HT1080 (cell line): ENCODE data around the gene HDX. TPM values are rescaled to one million over a fixed set of nuclear protein-coding genes. Genes with fewer than 3 reads are reported as not detected.
"Not testable (repeated sequence)": the region's sequence is repeated elsewhere in the genome, so short reads cannot be mapped to it uniquely, and the experiment has no call there.

Experiments
- DNase-seq: peaks from one replicate; pipeline ENCODE4 v3.0.0-alpha.2; 2015; ENCODE audit warnings: low read depth
- small RNA-seq: library from RNA; depleted of rRNA; stranded (forward); fragments of <200 nt; gene quantifications from one replicate; pipeline ENCODE3, GENCODE V24; 2014
- total RNA-seq: library from RNA; depleted of rRNA; stranded (reverse); fragments of >200 nt; shearing (Covaris generic); gene quantifications from 2 replicates; pipeline ENCODE4 v1.2.3, GENCODE V29; 2014

The HDX gene
- total RNA-seq, 1 experiment from 2014 or later: 3.2 TPM

DNA sequence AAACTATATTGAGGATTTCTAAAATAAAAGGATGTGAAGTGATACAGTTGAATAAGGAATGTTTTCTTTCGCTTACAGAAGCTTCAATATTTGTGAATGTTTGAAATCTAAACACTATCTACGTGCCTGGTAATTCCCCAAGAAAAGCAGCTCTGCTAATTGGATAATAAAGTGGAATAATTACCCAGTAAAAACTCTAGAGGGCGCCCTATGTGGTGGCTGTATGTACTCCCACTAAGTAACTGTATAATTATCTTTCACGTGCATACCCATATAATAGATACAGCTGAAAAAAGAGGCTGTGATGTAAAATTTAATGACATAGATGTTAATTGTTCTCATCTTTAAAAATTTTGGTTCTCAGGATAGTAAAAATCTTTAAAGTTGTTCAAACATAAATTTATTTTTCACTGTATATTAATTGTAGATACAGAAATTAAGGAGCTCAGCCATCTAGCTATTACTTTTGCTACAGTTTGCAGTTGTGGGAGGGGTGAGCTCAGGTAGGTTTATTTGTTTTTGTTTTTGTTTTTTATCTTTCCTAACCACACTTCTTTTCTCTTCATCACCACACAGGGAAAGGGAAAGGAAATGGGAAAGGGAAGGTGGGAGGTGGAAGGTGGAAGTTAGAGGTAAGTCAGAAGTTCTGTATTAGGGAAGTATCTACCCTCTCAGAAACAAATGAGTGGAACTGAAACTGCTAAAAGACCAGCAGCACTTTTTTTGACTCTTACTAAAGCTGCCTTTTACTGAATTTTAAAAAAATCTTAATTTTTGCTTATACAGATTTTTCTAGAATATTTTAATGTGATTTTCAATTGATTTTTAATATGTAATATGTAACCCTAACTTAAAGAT is 162.5 kb downstream of the HDX start:
- DNase-seq: peak; percentile 6

DNA sequence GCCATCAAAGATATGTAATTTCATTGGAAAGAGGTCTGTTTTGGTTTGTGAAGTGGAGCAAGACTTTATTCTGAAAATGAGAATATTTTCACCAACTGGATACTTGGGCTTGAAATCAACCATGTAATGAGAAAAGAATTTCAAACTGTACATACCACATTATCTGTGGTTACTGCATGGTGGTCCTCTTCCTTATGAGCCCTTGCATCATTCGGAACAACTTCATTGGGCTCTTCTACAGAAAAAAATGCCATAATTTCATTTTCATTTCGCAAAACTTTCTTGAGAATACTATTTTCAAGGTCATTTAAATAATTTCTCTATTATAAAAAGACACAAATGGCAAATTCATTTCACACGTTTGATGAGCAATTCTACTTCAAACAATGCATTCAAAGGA is 165.6 kb downstream of the HDX start:
- DNase-seq: no peak

DNA sequence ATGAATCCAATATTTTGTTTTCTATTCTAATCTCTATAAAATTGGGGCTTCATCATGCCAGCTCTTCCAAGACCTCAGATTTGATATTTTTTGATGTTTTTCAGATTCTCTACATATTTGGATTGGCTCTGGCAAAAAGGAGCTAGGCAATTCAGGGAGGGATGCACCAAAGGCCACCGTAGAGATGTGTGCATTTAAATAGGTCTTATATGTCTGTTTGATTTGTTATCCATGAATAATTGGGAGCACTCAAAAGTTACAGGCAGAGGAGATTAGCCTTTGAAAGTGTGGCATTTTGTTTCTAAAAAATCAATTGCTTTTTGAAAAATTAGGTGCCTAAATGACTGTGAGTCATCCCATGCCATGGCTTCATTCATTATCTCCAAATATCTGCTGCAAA is 167.1 kb downstream of the HDX start:
- no peak for DNase-seq

DNA sequence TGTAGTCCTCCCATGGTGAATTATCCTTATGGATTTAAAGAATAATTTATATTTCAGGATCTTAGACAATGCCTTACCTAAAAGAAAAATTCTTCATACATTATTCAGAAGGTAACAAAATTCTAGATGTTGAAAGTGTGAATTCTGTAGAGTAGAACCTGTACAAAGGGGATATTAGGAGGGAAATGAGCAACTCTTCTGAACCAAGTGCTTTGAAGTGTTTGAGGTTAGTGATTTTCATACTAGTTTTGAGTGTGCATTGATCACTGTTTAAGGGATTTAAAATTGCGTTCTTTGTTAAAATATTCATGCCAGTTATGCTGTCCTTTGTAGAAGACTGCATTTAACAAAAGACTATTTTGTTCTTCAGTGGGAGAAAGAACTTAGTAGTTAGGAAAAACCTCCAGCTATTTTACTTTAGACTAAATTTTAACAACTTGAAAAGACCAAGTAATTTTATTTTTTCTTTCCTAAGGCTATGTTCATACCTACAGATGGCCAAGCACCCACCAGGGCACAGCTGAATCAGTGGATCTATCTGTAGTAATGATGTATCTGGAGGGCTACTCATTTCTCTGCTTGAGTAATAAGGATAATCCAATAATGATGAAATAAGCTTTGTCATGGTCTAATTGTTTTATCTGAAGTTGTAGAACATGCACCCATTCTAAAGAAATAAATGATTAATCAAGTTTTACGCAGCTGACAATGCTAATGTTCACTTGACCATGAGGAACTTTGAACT is 180.0 kb downstream of the HDX start:
- no peak for DNase-seq

DNA sequence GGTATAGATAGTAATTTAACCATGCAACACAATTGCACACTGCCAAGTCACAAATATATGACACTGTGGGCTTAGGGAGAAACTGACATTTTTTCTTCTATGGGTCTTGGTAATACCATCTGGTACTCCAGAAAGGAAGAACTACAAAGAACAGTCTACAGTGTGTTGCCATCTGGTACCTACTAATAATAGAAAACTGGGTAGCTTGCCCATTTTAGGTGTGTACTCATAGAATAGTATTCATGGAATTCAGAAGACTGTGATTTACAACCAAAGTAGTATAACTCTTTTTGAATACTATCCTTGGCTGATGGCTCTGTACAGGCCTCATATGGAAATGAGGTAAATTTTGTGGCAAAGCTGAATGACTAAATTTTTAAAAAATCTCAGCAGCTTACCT is 181.6 kb downstream of the HDX start:
- no peak for DNase-seq

DNA sequence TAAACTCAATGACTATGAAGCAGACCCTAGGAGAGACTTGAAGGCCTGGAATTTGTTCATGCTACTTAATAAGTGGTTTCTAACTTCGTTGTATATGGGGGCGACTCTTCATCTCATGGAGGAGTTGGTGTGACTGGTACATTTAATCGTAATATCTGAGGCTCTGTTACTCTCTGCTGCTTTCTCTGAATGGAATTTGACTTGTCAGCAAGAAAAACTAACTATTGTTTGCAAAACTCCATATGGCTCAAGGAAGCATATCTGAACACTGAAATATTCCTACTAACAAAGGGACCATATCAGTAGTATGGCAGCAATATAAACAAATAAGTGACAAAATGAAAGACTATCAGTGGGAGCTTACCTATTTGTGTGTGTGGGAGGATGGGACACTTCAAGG is 182.2 kb downstream of the HDX start:
- DNase-seq: no peak

DNA sequence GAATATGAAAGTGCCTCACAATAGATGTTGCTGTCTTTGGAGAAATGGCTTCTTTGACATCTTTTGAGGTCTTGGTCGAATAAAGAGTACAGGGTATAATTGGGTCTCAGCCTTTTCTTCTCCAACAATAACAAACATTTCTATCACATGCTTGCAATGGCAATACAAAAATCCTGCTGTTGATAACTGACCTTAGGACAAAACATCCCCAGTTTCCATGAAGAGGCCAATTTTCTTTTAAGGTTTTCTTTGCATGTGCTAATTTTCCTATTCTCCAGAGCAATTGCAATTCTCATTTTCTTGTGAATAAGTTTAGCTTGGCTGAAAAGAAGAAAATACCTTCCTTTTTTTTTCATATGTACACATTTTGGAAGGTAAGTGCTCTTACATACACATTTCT is 183.6 kb downstream of the HDX start:
- DNase-seq: no peak

DNA sequence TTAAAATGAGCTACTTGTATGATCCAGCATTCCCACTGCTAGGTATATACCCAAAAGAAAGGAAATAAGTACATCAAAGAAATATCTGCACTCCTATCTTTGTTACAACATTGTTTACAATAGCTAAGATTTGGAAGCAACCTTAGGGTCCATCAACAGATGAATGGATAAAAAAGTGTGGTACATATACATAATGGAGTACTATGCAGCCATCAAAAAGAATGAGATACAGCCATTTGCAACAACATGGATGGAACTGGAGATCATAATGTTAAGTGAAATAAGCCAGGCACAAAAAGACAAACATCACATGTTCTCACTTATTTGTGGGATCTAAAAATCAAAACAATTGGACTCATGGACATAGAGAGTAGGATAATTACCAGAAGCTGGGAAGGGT is 186.3 kb downstream of the HDX start:
- DNase-seq: not testable (repeated sequence)

Small RNA genes lying within 50 kb of the gene (small RNA-seq; reads per million reads assigned to genes)
- not detected for gene AL450471.1
